Lower leg skin (tissue), 3 donors: ENCODE data around the gene SCIN.

ENCODE experiments used
- CTCF ChIP-seq, 3 donors: fragments of 450-650 bp; IDR thresholded peaks; one replicate each; pipeline ENCODE4 v1.5.1; 2016; ENCODE audit warnings: antibody characterized with exemption in 3 of 3, mild to moderate bottlenecking in 3 of 3, moderate library complexity in 2 of 3
- POLR2A ChIP-seq, 2 donors: fragments of 450-650 bp; IDR thresholded peaks; one replicate each; pipeline ENCODE4 v1.6.1; 2016 to 2017; ENCODE audit warnings: antibody characterized with exemption in 2 of 2, mild to moderate bottlenecking in 1 of 2, moderate library complexity in 1 of 2

DNA sequence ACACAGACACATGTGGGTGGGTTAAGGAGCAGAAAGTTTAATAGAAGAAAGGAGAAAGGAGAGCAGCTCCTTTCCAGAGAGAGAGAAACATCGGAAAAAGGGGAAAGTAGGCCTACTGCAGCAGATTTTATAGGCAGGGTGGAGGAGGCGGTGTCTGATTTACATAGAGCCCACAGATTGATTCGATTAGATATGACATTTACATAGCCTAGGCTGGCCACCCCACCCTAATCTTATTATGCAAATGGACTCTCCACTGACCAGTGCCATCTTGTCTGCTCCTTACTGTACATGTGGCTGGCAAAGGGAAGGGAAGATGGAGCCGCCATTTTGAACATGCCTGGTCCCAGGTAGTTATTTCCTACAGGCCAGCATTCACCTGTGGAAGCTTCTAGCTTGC lies 38.7 kb upstream of the SCIN start:
- no peak for TF ChIP-seq CTCF (IDR thresholded peaks at IDR 0.05)
- TF ChIP-seq POLR2A (IDR thresholded peaks at IDR 0.05) = no peak
